Type B pancreatic cell (in vitro differentiated cells): ENCODE results near the gene MRPS17. TPM values are rescaled to one million over a fixed set of nuclear protein-coding genes. Genes with fewer than 3 reads are reported as not detected.

Source experiments
- DNase-seq: peaks from one replicate; pipeline ENCODE4 v3.0.0; 2021; ENCODE audit warnings: mixed read lengths; ENCODE audit not compliant: unreplicated experiment; ENCODE audit errors: extremely low spot score
- H3K27ac Mint-ChIP-seq: 2 replicates; pipeline ENCODE4 v1.8.0; 2021; ENCODE audit warnings: mild to moderate bottlenecking, mixed read lengths
- H3K27me3 Mint-ChIP-seq: 2 replicates; pipeline ENCODE4 v1.8.0; 2021; ENCODE audit warnings: mixed read lengths
- H3K36me3 Mint-ChIP-seq: 2 replicates; pipeline ENCODE4 v1.8.0; 2021; ENCODE audit warnings: mixed read lengths
- H3K4me1 Mint-ChIP-seq: one replicate; pipeline ENCODE4 v1.8.0; 2021; ENCODE audit warnings: mixed read lengths; ENCODE audit not compliant: unreplicated experiment
- H3K4me3 Mint-ChIP-seq: 2 replicates; pipeline ENCODE4 v1.8.0; 2021; ENCODE audit warnings: mild to moderate bottlenecking, mixed read lengths
- H3K9me3 Mint-ChIP-seq: 2 replicates; pipeline ENCODE4 v1.8.0; 2021; ENCODE audit warnings: mixed read lengths
- long read RNA-seq: library from polyadenylated mRNA; unstranded; transcript quantifications from one replicate; pipeline ENCODE4 v2.0.0, GENCODE V29; 2020
- total RNA-seq: library from RNA; stranded (reverse); gene quantifications from 2 replicates; pipeline ENCODE4 v1.2.1, GENCODE V29; 2021; ENCODE audit warnings: low replicate concordance
- TF ChIP-seq, protein P1 (sequence below): fragments of 200-600 bp; sonication (generic); conservative IDR thresholded peaks from 2 replicates; pipeline ENCODE4 v1.5.0; 2021; ENCODE audit warnings: antibody characterized with exemption, mild to moderate bottlenecking

MRPS17 gene
- total RNA-seq, result 19.7 and 20.1 TPM in 2 replicates
- long read RNA-seq, transcript MRPS17-201 (3 exons, 1,845 nt), result major isoform, 19 of 28 reads
- long read RNA-seq, partial matches to known transcripts, result 2 of 28 reads
- long read RNA-seq, other reads (novel, unspliced or antisense), result 7 of 28 reads

- Mint-ChIP-seq H3K9me3 (no peaks in the 10 kb centered on the region), H3K4me3 (peak within 1 kb of the TSS; percentile 100), H3K27ac (peak within 1 kb of the TSS; percentile 99), H3K27me3 (no peaks in the 10 kb centered on the region), H3K36me3 (peaks cover 14% of the 10 kb centered on the region), H3K4me1 (peaks cover 9% of the 10 kb centered on the region)
- TF ChIP-seq, protein P1, sequence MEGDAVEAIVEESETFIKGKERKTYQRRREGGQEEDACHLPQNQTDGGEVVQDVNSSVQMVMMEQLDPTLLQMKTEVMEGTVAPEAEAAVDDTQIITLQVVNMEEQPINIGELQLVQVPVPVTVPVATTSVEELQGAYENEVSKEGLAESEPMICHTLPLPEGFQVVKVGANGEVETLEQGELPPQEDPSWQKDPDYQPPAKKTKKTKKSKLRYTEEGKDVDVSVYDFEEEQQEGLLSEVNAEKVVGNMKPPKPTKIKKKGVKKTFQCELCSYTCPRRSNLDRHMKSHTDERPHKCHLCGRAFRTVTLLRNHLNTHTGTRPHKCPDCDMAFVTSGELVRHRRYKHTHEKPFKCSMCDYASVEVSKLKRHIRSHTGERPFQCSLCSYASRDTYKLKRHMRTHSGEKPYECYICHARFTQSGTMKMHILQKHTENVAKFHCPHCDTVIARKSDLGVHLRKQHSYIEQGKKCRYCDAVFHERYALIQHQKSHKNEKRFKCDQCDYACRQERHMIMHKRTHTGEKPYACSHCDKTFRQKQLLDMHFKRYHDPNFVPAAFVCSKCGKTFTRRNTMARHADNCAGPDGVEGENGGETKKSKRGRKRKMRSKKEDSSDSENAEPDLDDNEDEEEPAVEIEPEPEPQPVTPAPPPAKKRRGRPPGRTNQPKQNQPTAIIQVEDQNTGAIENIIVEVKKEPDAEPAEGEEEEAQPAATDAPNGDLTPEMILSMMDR, result peak; percentile 34
- peak; percentile 89 for DNase-seq
Measured at GRCh38 chr7:55951637-55952351, at the start of gene MRPS17. Gene MRPS17, plus strand, starts transcription at chr7:55951877. Its CDS starts 1,319 bp downstream, at chr7:55953196.

DNA sequence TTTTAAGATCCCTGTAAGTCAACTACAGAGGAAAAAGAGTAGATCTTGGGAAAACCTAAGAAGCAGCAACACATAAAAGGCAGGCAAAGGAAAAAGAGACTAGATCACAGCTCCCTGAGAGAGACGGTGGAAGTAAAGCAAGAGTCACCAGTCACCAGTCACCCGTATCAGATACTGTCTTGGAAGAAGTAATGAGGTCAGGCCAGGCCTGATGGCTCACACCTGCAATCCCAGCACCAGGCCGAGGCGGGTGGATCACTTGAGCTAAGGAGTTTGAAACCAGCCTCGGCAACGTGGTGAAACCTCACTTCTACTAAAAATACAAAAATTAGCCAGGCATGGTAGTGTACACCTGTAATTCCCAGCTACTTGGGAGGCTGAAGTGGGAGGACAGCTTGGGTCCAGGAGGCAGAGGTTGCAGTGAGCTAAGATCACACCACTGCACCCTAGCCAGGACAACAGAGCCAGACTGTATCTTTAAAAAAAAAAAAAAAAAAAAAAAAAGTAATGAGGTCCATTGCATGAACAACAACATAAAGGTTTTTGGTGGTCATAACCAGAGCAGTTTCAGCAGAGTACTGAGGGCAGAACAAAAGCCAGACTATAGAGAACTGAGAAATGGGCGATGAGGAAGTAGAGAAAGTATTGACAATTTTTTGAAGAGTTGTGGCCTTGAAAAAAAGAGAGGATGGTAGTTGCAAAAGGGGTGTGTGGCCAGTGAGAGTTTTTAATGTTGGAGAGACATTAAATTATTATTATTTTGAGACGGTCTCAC is 47.5 kb upstream of the MRPS17 start:
- no peaks in the 10 kb centered on the region for H3K27me3 Mint-ChIP-seq
- no peak overlapping the region for H3K4me3 Mint-ChIP-seq
- no peaks in the 10 kb centered on the region for H3K4me1 Mint-ChIP-seq
- no peaks in the 10 kb centered on the region for H3K9me3 Mint-ChIP-seq
- peaks cover 16% of the 10 kb centered on the region for H3K36me3 Mint-ChIP-seq
- TF ChIP-seq, protein P1, result no peak
- no peak for DNase-seq
- no peak overlapping the region for H3K27ac Mint-ChIP-seq

- no peak overlapping the region for H3K27ac Mint-ChIP-seq
- TF ChIP-seq, protein P1, result no peak
- no peaks in the 10 kb centered on the region for H3K27me3 Mint-ChIP-seq
- no peak overlapping the region for H3K4me3 Mint-ChIP-seq
- no peak for DNase-seq
- H3K9me3 Mint-ChIP-seq, result no peaks in the 10 kb centered on the region
- H3K4me1 Mint-ChIP-seq, result peaks cover 7% of the 10 kb centered on the region
- H3K36me3 Mint-ChIP-seq, result peaks cover 24% of the 10 kb centered on the region
Measured at GRCh38 chr7:55912748-55913158, 38.9 kb upstream of the MRPS17 start.

GRCh38 chr7:55917771-55918170 is 33.9 kb upstream of the MRPS17 start:
- H3K27me3 Mint-ChIP-seq, result no peaks in the 10 kb centered on the region
- no peaks in the 10 kb centered on the region for H3K9me3 Mint-ChIP-seq

DNA sequence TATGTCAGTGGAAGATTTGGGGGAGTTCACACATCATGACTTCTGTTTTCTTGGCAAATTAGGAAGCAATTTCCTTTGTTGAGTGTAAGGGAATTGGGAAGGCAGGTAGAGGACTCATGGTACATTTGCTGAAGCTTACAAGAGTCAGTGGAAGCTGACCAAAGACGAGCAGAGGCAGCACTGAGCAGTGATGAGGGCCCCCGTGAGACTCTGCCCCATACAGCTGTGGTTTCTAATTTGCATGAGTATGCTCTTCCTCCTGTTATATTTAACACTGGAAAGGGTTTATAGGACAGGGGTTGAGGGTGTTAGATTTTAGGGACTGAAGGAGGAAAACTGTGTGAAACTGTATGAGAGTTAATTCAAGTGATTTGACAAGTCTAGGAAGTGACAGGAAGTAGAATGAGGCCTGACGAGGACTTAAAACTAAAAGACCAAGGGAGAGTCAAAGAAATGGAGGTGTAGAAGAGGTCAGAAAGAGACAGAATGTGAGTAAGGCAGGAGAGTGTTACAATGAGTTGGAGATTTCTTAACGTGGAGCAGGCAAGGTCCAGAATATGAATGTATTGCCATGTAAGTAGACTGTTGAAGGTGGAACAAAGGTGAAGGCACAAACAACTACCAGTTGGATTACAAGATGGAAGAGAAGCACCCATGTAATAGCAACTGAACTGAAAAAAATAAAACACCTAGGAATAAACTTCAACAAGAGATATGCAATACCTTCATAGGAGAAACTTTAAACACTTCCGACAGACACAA is 23.5 kb upstream of the MRPS17 start:
- TF ChIP-seq, protein P1, result no peak
- Mint-ChIP-seq H3K4me3 (no peak overlapping the region), H3K27me3 (no peaks in the 10 kb centered on the region), H3K4me1 (no peaks in the 10 kb centered on the region), H3K27ac (no peak overlapping the region), H3K36me3 (peaks cover 11% of the 10 kb centered on the region), H3K9me3 (no peaks in the 10 kb centered on the region)
- no peak for DNase-seq

More at GRCh38 chr7:55917771-55918170, 33.9 kb upstream of the MRPS17 start:
- peaks cover 23% of the 10 kb centered on the region for H3K36me3 Mint-ChIP-seq
- H3K27ac Mint-ChIP-seq, result no peak overlapping the region
- peaks cover 2% of the 10 kb centered on the region for H3K4me1 Mint-ChIP-seq
- no peak for DNase-seq
- no peak overlapping the region for H3K4me3 Mint-ChIP-seq
- TF ChIP-seq, protein P1, result no peak
